K562 (cell line): Measurements from ENCODE around the gene SDR39U1. TPM values are rescaled to one million over a fixed set of nuclear protein-coding genes. Genes with fewer than 3 reads are reported as not detected.

Experiments
- BRD9 ChIP-seq: fragments of 450-650 bp; IDR thresholded peaks from 2 replicates; pipeline ENCODE4 v1.6.1; 2018; ENCODE audit warnings: low read depth; ENCODE audit not compliant: partially characterized antibody
- CAMTA2 ChIP-seq: fragments of 250-450 bp; sonication (Bioruptor Pico); conservative IDR thresholded peaks from 2 replicates; pipeline ENCODE4 v1.5.1; 2022
- CREB5 ChIP-seq: fragments of 250-450 bp; sonication (Bioruptor Pico); IDR thresholded peaks from 2 replicates; pipeline ENCODE4 v1.5.0; 2020; ENCODE audit warnings: mild to moderate bottlenecking
- E2F3 ChIP-seq: fragments of 250-450 bp; sonication (Bioruptor Pico); IDR thresholded peaks from 2 replicates; pipeline ENCODE4 v1.4.0; 2020; ENCODE audit warnings: mild to moderate bottlenecking
- ESRRA ChIP-seq: fragments of 450-650 bp; IDR thresholded peaks from 2 replicates; pipeline ENCODE4 v1.6.1; 2014; ENCODE audit warnings: low read depth, mild to moderate bottlenecking, moderate library complexity, borderline replicate concordance
- GABPB1 ChIP-seq: sonication (generic); formaldehyde crosslinking; IDR thresholded peaks from 2 replicates; pipeline ENCODE4 v1.8.0; 2022; ENCODE audit warnings: mild to moderate bottlenecking, missing genetic modification reagents
- GTF2A2 ChIP-seq: IDR thresholded peaks from 2 replicates; pipeline ENCODE4 v1.6.1; 2016; ENCODE audit warnings: mild to moderate bottlenecking, missing genetic modification characterization, missing compliant biosample characterization
- IFI16 ChIP-seq: fragments of 250-450 bp; sonication (Bioruptor Pico); IDR thresholded peaks from 2 replicates; pipeline ENCODE4 v2.1.2; 2022; ENCODE audit warnings: mild to moderate bottlenecking, inconsistent platforms
- KDM1A ChIP-seq, 2 experiments: fragments of 450-650 bp; IDR thresholded peaks; 2 replicates each; pipeline ENCODE4 v1.6.1; 2016; ENCODE audit warnings: mild to moderate bottlenecking in 2 of 2
- MCM2 ChIP-seq: fragments of 450-650 bp; IDR thresholded peaks from 2 replicates; pipeline ENCODE4 v1.6.1; 2017; ENCODE audit warnings: low read depth, mild to moderate bottlenecking
- NBN ChIP-seq: fragments of 450-650 bp; IDR thresholded peaks from 2 replicates; pipeline ENCODE4 v1.6.1; 2016; ENCODE audit warnings: low read depth, mild to moderate bottlenecking
- NR3C1 ChIP-seq: sonication (generic); formaldehyde crosslinking; IDR thresholded peaks from 2 replicates; pipeline ENCODE4 v1.8.1; 2022; ENCODE audit warnings: missing genetic modification reagents
- PCBP2 ChIP-seq: fragments of 200-400 bp; formaldehyde crosslinking; IDR thresholded peaks from 2 replicates; pipeline ENCODE4 v1.6.1; 2018; ENCODE audit warnings: low read length, low read depth, mild to moderate bottlenecking, moderate library complexity; ENCODE audit not compliant: poor library complexity, severe bottlenecking
- PHB2 ChIP-seq: fragments of 450-650 bp; IDR thresholded peaks from 2 replicates; pipeline ENCODE4 v1.6.1; 2017; ENCODE audit warnings: low read depth
- RBM14 ChIP-seq: fragments of 200-400 bp; formaldehyde crosslinking; IDR thresholded peaks from 2 replicates; pipeline ENCODE4 v1.6.1; 2018; ENCODE audit warnings: low read depth, mild to moderate bottlenecking, low read length, moderate library complexity, borderline replicate concordance; ENCODE audit not compliant: insufficient read depth
- SFPQ ChIP-seq: fragments of 200-400 bp; formaldehyde crosslinking; IDR thresholded peaks from 2 replicates; pipeline ENCODE4 v1.6.1; 2017; ENCODE audit warnings: mild to moderate bottlenecking, low read depth, low read length, moderate library complexity
- STAG1 ChIP-seq: sonication (generic); formaldehyde crosslinking; IDR thresholded peaks from 2 replicates; pipeline ENCODE4 v1.5.0; 2020; ENCODE audit warnings: missing genetic modification reagents, borderline replicate concordance
- YY1 ChIP-seq, 3 experiments: IDR thresholded peaks; 2 replicates each; pipeline ENCODE4 v1.6.1; 2011; ENCODE audit warnings: low read length in 2 of 3, mild to moderate bottlenecking in 2 of 3, moderate library complexity in 2 of 3, borderline replicate concordance in 1 of 3, control low read depth in 1 of 3, low read depth in 1 of 3; ENCODE audit not compliant: insufficient read depth in 3 of 3, insufficient replicate concordance in 2 of 3, control insufficient read depth in 1 of 3, insufficient read length in 1 of 3; ENCODE audit errors: extremely low read depth in 1 of 3
- ZNF165 ChIP-seq: fragments of 250-450 bp; sonication (Bioruptor Pico); IDR thresholded peaks from 2 replicates; pipeline ENCODE4 v1.4.0; 2020; ENCODE audit warnings: borderline replicate concordance
- ZNF175 ChIP-seq: fragments of 200-800 bp; sonication (Bioruptor generic); IDR thresholded peaks from 2 replicates; pipeline ENCODE4 v1.6.1; 2016; ENCODE audit warnings: low read depth, mild to moderate bottlenecking, missing genetic modification characterization, missing compliant biosample characterization
- ZNF347 ChIP-seq: fragments of 450-650 bp; formaldehyde crosslinking; IDR thresholded peaks from 2 replicates; pipeline ENCODE4 v1.4.0; 2020; ENCODE audit warnings: low read depth, mild to moderate bottlenecking, moderate library complexity
- ZNF384 ChIP-seq: IDR thresholded peaks from 2 replicates; pipeline ENCODE4 v1.6.1; 2012; ENCODE audit warnings: low read depth, low read length, improper control_type of control experiment
- ZNF408 ChIP-seq: fragments of 250-450 bp; sonication (Bioruptor Pico); IDR thresholded peaks from 2 replicates; pipeline ENCODE4 v1.4.0; 2020; ENCODE audit warnings: low read depth, mild to moderate bottlenecking, moderate library complexity
- ZNF551 ChIP-seq: fragments of 250-450 bp; sonication (Bioruptor Pico); IDR thresholded peaks from 2 replicates; pipeline ENCODE4 v1.5.0; 2021; ENCODE audit warnings: mild to moderate bottlenecking, moderate library complexity
- polyA plus RNA-seq, 8 experiments: library from polyadenylated mRNA; depleted of rRNA in 4 of 8; stranded (reverse) in 5 of 8; unstranded in 3 of 8; fragments of >200 nt; fragmentation: Nextera tagmentation in 2 of 8; fragmentation: Illumina TruSeq in 1 of 8; extraction: Ambion mirVana in 2 of 8; extraction: Trizol in 1 of 8; gene quantifications; 2 replicates each; pipeline versions ENCODE4 v1.2.1 to v1.2.3, GENCODE V29; 2011 to 2014; ENCODE audit warnings: inconsistent platforms in 1 of 8, missing spikeins in 1 of 8
- total RNA-seq, 7 experiments: library from RNA; depleted of rRNA in 6 of 7; stranded (reverse); fragments of >200 nt in 6 of 7; fragmentation: Illumina TruSeq in 2 of 7; extraction: Trizol in 2 of 7; gene quantifications; 2 replicates each; pipeline versions ENCODE4 v1.2.1 to v1.2.3, GENCODE V29; 2011 to 2021; ENCODE audit warnings: low replicate concordance in 1 of 7
- TF ChIP-seq, protein P1 (sequence below): sonication (generic); formaldehyde crosslinking; IDR thresholded peaks from 2 replicates; pipeline ENCODE4 v1.5.0; 2020; ENCODE audit warnings: missing genetic modification reagents

SDR39U1 gene
- total and polyA plus RNA-seq, 9 of the 15 experiments (the other 6 are each of a cell fraction or from before 2014, with no cell fraction given), result 10.4 to 56.1 (median 19.8) TPM

DNA sequence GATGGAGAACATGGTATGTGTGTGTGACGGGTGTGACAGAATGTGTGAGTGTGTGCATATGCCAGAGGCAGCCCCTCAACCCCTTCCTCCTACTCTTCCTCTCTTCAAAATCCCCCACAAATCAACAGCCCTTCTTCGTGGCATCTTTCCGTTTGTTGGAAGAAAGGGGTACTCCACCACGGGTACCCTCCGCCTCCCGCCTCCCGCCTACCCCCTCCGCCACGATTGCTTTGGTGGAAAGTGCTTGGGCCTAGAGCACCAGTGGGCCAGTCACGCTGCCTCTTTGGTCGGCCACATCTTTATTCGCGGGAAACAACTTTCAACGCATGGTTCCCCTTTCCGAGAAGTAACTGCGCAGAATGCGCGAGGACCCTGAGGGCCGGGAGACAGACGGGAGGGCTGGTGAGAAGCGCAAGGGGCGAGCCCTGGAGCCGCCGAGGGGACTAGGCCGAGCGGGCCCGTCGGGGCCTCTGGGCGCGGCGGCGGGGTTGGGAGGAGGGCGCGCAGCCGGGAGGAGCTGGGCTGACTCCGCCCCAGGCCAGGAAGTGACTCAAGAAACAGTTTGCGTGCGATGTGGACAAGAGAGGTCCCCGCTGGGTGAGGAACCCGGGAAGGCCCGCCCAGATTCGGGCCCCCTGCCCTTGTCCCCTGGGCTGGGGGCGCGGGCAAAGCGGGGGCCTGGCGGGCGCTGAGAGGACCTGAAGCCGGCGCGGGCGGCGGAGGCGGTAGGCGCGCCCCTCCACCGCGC lies 13.0 kb downstream of the SDR39U1 start, which contains the start of the genes CBLN3 and KHNYN (continued):
- no peak for TF ChIP-seq E2F3
- TF ChIP-seq PCBP2, result no peak
- no peak for TF ChIP-seq PHB2
- no peak for TF ChIP-seq ZNF165
- no peak for TF ChIP-seq IFI16 (CRISPR knock-in tag)
- TF ChIP-seq SFPQ, result no peak
- no peak for TF ChIP-seq ESRRA
- TF ChIP-seq GTF2A2 (tag), result no peak
- no peak for TF ChIP-seq ZNF551 (CRISPR knock-in tag)
- TF ChIP-seq STAG1, result no peak
- TF ChIP-seq MCM2, result no peak
- peak; percentile 48; the same call in 1 of the 2 replicates for TF ChIP-seq GABPB1 (CRISPR knock-in tag)
- TF ChIP-seq, protein P1, sequence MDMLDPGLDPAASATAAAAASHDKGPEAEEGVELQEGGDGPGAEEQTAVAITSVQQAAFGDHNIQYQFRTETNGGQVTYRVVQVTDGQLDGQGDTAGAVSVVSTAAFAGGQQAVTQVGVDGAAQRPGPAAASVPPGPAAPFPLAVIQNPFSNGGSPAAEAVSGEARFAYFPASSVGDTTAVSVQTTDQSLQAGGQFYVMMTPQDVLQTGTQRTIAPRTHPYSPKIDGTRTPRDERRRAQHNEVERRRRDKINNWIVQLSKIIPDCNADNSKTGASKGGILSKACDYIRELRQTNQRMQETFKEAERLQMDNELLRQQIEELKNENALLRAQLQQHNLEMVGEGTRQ (CRISPR knock-in tag), result no peak
- no peak for TF ChIP-seq ZNF384
- no peak for TF ChIP-seq ZNF175 (CRISPR knock-in tag)
- no peak for TF ChIP-seq NBN
- no peak for TF ChIP-seq CAMTA2
- TF ChIP-seq ZNF408 (CRISPR knock-in tag), result no peak
- no peak for TF ChIP-seq KDM1A (IDR thresholded peaks at IDR 0.05)
- TF ChIP-seq YY1 (IDR thresholded peaks at IDR 0.05; ENCODE audit: borderline replicate concordance in 1 of 3, control insufficient read depth in 1 of 3, extremely low read depth in 1 of 3, insufficient read depth in 3 of 3, insufficient read length in 1 of 3, insufficient replicate concordance in 2 of 3, low read depth in 1 of 3, low read length in 2 of 3), result peak in 1 of 3 experiments; percentile 57
- no peak for TF ChIP-seq RBM14
- TF ChIP-seq CREB5 (CRISPR knock-in tag), result no peak
- TF ChIP-seq NR3C1, result no peak
- no peak for TF ChIP-seq ZNF347 (CRISPR knock-in tag)
- peak; percentile 36 for TF ChIP-seq BRD9
